ENCODE results near the gene PCMT1.

The PCMT1 gene

DNA sequence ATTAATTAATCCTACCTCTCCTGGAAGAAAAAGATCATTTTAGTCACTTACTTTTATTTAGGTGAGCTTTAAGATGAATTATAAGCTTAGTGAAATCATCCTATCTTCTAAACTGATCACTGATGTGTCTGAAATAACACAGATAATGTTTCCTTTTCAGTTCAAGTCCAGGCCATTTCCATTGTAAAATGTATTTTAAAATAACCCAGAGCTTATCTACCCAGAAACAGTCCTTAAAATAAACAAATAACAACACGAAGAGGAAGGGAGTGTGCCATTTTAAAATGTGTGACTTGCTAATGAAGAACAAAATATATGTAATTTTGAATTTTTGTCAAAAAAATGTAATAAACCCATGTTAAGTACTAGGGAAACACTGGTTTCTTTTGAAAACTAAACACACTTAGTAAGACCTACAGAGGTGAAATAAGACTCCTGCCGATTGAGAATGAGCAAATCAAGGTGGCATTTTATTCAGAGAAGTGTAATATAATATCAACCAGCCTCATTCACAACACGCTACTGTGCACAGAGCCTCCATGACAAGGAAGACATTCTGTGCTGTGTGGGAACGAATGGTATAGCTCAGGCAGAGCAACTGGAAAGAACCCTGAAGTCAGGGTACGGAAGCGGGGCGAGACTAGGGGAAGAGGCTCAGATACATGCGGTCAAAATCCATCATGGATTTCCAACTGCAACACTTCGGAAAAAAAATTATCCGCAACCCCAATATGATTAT lies 106.9 kb downstream of the PCMT1 start:
- FAIRE-seq, result no peak

DNA sequence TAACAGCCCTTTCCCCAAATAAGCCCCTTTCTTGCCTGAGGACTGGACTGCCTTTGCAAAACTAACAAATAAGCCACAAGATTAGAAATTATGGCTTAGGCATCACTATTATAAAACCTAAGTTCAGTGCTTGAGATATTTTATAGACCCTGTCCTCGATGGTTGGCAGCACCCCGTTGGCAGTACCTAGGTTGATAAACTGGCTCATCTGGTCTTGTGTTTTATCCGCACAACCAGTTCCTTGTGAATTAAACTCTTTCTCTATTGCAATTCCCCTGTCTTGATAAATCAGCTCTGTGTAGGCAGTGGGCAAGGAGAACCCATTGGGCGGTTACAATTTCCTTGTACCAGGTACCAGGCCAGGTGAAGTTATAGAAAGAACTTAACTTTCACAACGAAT lies 108.0 kb downstream of the PCMT1 start:
- no peak for FAIRE-seq

DNA sequence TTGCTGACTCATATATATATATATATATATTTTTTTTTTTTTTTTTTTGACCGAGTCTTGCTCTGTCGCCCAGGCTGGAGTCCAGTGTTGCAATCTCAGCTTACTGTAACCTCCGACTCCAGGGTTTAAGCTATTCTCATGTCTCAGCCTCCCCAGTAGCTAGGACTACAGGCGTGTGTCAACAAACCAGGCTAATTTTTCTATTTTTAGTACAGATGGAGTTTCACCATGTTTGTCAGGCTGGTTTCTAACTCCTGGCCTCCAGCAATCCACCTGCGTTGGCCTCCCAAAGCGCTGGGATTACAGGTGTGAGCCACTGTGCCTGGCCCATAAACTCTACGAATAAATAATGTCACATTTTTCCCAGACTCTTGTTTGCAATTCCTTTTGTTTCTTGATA lies 109.8 kb downstream of the PCMT1 start:
- FAIRE-seq, result no peak

DNA sequence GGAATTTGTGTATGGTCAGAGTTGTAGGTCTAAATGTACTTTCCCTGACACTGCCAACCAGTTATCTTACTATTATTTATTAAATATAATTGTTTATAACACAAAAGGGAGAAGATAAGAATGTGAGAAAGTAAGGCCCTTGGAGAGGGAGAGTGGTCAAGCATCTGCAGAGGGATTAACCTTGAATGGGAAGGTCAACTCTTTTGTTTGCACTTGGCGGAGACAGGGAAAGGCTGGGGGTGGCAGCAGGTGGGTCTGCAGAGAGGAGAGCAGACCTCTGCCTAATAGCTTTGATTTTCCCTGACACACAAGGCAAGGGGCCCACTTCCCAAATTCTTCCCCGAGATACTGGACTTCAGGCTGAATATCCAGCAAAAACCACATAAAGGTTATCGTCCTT lies 110.4 kb downstream of the PCMT1 start:
- no peak for FAIRE-seq

DNA sequence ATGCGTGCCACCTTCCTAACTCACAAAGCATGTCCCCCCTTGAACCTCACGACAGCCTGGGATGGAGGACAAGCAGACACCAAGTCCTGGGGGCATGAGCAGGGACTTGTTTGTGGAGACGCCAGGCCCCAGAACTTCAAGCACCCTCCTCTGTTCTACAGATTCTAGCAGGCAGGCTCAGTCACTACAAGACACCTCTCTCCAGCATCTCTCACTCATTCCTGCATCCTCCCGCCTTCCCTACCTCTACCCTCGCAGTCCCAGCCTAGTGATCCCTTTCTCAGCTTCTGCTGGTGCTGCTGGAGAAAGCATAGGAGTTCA lies 110.9 kb downstream of the PCMT1 start:
- FAIRE-seq, result no peak
